ENCODE data around the gene ACY1. TPM values are rescaled to one million over a fixed set of nuclear protein-coding genes. Genes with fewer than 3 reads are reported as not detected.

The ACY1 gene
- total and polyA plus RNA-seq, 2 of the 13 experiments (the other 11 are each of a cell fraction or from before 2014, with no cell fraction given), result 113 to 162 TPM

- no peaks in the 10 kb centered on the region for H3K9me3 ChIP-seq (ENCODE audit: low read length)
- no peaks in the 10 kb centered on the region for H4K20me1 ChIP-seq (ENCODE audit: insufficient read depth, low read length)
- H2AFZ ChIP-seq (ENCODE audit: low read length), result no peak overlapping the region
- in situ Hi-C loops (cut with HindIII; ENCODE audit: extremely low pct_ligation_motif_present, low pct_unique_long_range_greater_than_20kb), result no loop called here
- TF ChIP-seq SRSF1 (optimal IDR thresholded peaks at IDR 0.05; ENCODE audit: low read depth, low read length) (no peak), ZKSCAN1 (IDR thresholded peaks at IDR 0.05; ENCODE audit: low read length) (peak; percentile 55; the same call in 1 of the 2 replicates)
- ATAC-seq (no peak), FAIRE-seq (no peak), DNase-seq (ENCODE audit: low spot score) (no peak)
- H3K36me3 ChIP-seq (replicated peaks in 1 of 2; ENCODE audit: control insufficient read depth in 1 of 2, insufficient read depth in 2 of 2, low read length in 2 of 2), result peaks cover 2 to 12% of the 10 kb centered on the region in 2 experiments; a peak in 4 of 5 replicates
- intact Hi-C loops (cut with micrococcal nuclease; ENCODE audit: unreplicated experiment), result no loop called here
- H3K27me3 ChIP-seq (ENCODE audit: control insufficient read depth in 1 of 2, insufficient read depth in 2 of 2, low read length in 2 of 2), result no peaks in the 10 kb centered on the region
- 4% methylated on average over 1 of the region's 1 CpG for WGBS (ENCODE audit: low lambda C conversion rate)
- peaks cover 20% of the 10 kb centered on the region for H3K4me1 ChIP-seq (ENCODE audit: insufficient read depth, low read length)
- POLR2A ChIA-PET, result interaction anchor here (2.0 kb wide), 1 partner anchor 12 kb away, joined by 5 read pairs; no protein-coding TSS in a partner anchor
- no peak overlapping the region for H3K4me2 ChIP-seq (ENCODE audit: low read depth, low read length)
- no peak overlapping the region for H3K9ac ChIP-seq (ENCODE audit: insufficient read depth, low read depth, low read length)
- no peaks in the 10 kb centered on the region for H3K79me2 ChIP-seq (ENCODE audit: insufficient read depth, low read length)
- CTCF ChIA-PET (ENCODE audit: low intra/inter-chr PET ratio, low total read pairs), result no interaction called here
- BruUV-seq (replicated peaks), result no TSS peak
- H3K27ac ChIP-seq (ENCODE audit: extremely low read length, insufficient read depth, low read length), result no peak overlapping the region
- H3K4me3 ChIP-seq (replicated peaks in 1 of 3; ENCODE audit: insufficient read depth in 1 of 3, low read depth in 2 of 3, low read length in 3 of 3), result no peak overlapping the region
These were observed 28.6 kb upstream of the ACY1 start for GRCh38 chr3:51954713-51955112.

- Histone ChIP-seq H3K36me3 (replicated peaks in 1 of 2; ENCODE audit: control insufficient read depth in 1 of 2, insufficient read depth in 2 of 2, low read length in 2 of 2) (peaks cover 3 to 18% of the 10 kb centered on the region in 2 experiments; a peak in 4 of 5 replicates), H3K9ac (ENCODE audit: insufficient read depth, low read depth, low read length) (no peak within 1 kb of the TSS), H2AFZ (ENCODE audit: low read length) (no peak within 1 kb of the TSS), H3K27ac (ENCODE audit: extremely low read length, insufficient read depth, low read length) (no peak within 1 kb of the TSS), H3K4me3 (replicated peaks in 1 of 3; ENCODE audit: insufficient read depth in 1 of 3, low read depth in 2 of 3, low read length in 3 of 3) (no peak within 1 kb of the TSS), H3K79me2 (ENCODE audit: insufficient read depth, low read length) (no peaks in the 10 kb centered on the region), H4K20me1 (ENCODE audit: insufficient read depth, low read length) (no peaks in the 10 kb centered on the region), H3K4me2 (ENCODE audit: low read depth, low read length) (no peak within 1 kb of the TSS), H3K4me1 (ENCODE audit: insufficient read depth, low read length) (peaks cover 17% of the 10 kb centered on the region), H3K9me3 (ENCODE audit: low read length) (no peaks in the 10 kb centered on the region), H3K27me3 (ENCODE audit: control insufficient read depth in 1 of 2, insufficient read depth in 2 of 2, low read length in 2 of 2) (no peaks in the 10 kb centered on the region)
- WGBS (ENCODE audit: low lambda C conversion rate), result 97% methylated on average over 19 of the region's 33 CpGs
- ChIA-PET CTCF (ENCODE audit: low intra/inter-chr PET ratio, low total read pairs) (no interaction called here), POLR2A (interaction anchor here (2.0 kb wide), 1 partner anchor 12 kb away, joined by 5 read pairs; no protein-coding TSS in a partner anchor)
- BruUV-seq (replicated peaks), result no TSS peak
- intact Hi-C loops (cut with micrococcal nuclease; ENCODE audit: unreplicated experiment), result no loop called here
- FAIRE-seq (no peak), ATAC-seq (no peak; the same call in 2 of the 3 replicates), DNase-seq (ENCODE audit: low spot score) (no peak)
- in situ Hi-C loops (cut with HindIII; ENCODE audit: extremely low pct_ligation_motif_present, low pct_unique_long_range_greater_than_20kb), result no loop called here
- no peak for TF ChIP-seq NKX3-1 (CRISPR knock-in tag; IDR thresholded peaks at IDR 0.05)
- TF ChIP-seq FOXC1 (CRISPR knock-in tag; IDR thresholded peaks at IDR 0.05; ENCODE audit: borderline replicate concordance), result no peak
- TF ChIP-seq ZBTB2 (CRISPR knock-in tag; IDR thresholded peaks at IDR 0.05; ENCODE audit: low read depth), result no peak
- no peak for TF ChIP-seq ZSCAN25 (CRISPR knock-in tag; IDR thresholded peaks at IDR 0.05)
- TF ChIP-seq ZNF292 (CRISPR knock-in tag; IDR thresholded peaks at IDR 0.05; ENCODE audit: borderline replicate concordance, low read depth), result no peak
- TF ChIP-seq HHEX (CRISPR knock-in tag; IDR thresholded peaks at IDR 0.05), result no peak
- TF ChIP-seq AGO2 (optimal IDR thresholded peaks at IDR 0.05; ENCODE audit: low read depth, low read length), result peak; percentile 52
- TF ChIP-seq SATB2 (CRISPR knock-in tag; IDR thresholded peaks at IDR 0.05), result no peak
These were observed 28.0 kb upstream of the ACY1 start, which contains the start of gene GPR62 for GRCh38 chr3:51955175-51955892. GPR62 (plus strand) TSS chr3:51955381; CDS start chr3:51955653, 272 bp downstream.

All from HepG2 (cell line).